ENCODE data around the gene U2AF2.

- no peak for TF ChIP-seq CTCF (IDR thresholded peaks at IDR 0.05; ENCODE audit: low read length)
- no peak for TF ChIP-seq EZH2 (optimal IDR thresholded peaks at IDR 0.05; ENCODE audit: low read depth, low read length)
- no peak for TF ChIP-seq EZH2phosphoT487 (IDR thresholded peaks at IDR 0.05; ENCODE audit: low read length)
Observed at GRCh38 chr19:55637534-55637933, 17.3 kb upstream of the U2AF2 start.

Measured in MM.1S (cell line).